HEK293 (cell line): ENCODE measurements around the gene KLK1.

Experiments used
- GLIS1 ChIP-seq: fragments of 450-650 bp; formaldehyde crosslinking; IDR thresholded peaks from 2 replicates; pipeline ENCODE4 v1.5.1; 2016; ENCODE audit warnings: missing biosample characterization, missing genetic modification characterization
- KLF10 ChIP-seq: fragments of 450-650 bp; IDR thresholded peaks from 2 replicates; pipeline ENCODE4 v1.5.1; 2018; ENCODE audit warnings: missing biosample characterization, mild to moderate bottlenecking, missing genetic modification characterization
- MZF1 ChIP-seq: fragments of 450-650 bp; formaldehyde crosslinking; IDR thresholded peaks from 2 replicates; pipeline ENCODE4 v1.5.1; 2017; ENCODE audit warnings: missing biosample characterization, missing genetic modification characterization, borderline replicate concordance
- ZFP69B ChIP-seq: fragments of 450-650 bp; formaldehyde crosslinking; IDR thresholded peaks from 2 replicates; pipeline ENCODE4 v1.5.1; 2016; ENCODE audit warnings: missing biosample characterization, missing genetic modification characterization
- ZNF544 ChIP-seq: fragments of 450-650 bp; formaldehyde crosslinking; IDR thresholded peaks from 2 replicates; pipeline ENCODE4 v1.5.0; 2017; ENCODE audit warnings: missing biosample characterization, missing genetic modification characterization
- ZNF548 ChIP-seq: fragments of 450-650 bp; formaldehyde crosslinking; IDR thresholded peaks from 2 replicates; pipeline ENCODE4 v1.5.1; 2016; ENCODE audit warnings: missing biosample characterization, missing genetic modification characterization
- ZNF621 ChIP-seq: fragments of 450-650 bp; formaldehyde crosslinking; IDR thresholded peaks from 2 replicates; pipeline ENCODE4 v1.5.1; 2017; ENCODE audit warnings: missing biosample characterization, missing genetic modification characterization
- ZNF658 ChIP-seq: fragments of 450-650 bp; formaldehyde crosslinking; IDR thresholded peaks from 2 replicates; pipeline ENCODE4; 2016; ENCODE audit warnings: missing biosample characterization, missing genetic modification characterization
- ZNF792 ChIP-seq: fragments of 450-650 bp; formaldehyde crosslinking; IDR thresholded peaks from 2 replicates; pipeline ENCODE4 v1.5.1; 2016; ENCODE audit warnings: missing biosample characterization, missing genetic modification characterization
- TF ChIP-seq, protein P1 (sequence below): fragments of 450-650 bp; formaldehyde crosslinking; IDR thresholded peaks from 2 replicates; pipeline ENCODE4 v1.5.1; 2016; ENCODE audit warnings: missing biosample characterization, missing genetic modification characterization
- TF ChIP-seq, protein P2 (sequence below): fragments of 450-650 bp; formaldehyde crosslinking; IDR thresholded peaks from 2 replicates; pipeline ENCODE4 v1.5.1; 2016; ENCODE audit warnings: missing biosample characterization, missing genetic modification characterization
- TF ChIP-seq, protein P3 (sequence below): fragments of 450-650 bp; formaldehyde crosslinking; IDR thresholded peaks from 2 replicates; pipeline ENCODE4 v1.5.1; 2016; ENCODE audit warnings: missing biosample characterization, missing genetic modification characterization
- TF ChIP-seq, protein P4 (sequence below): fragments of 450-650 bp; formaldehyde crosslinking; conservative IDR thresholded peaks from 2 replicates; pipeline ENCODE4 v1.5.1; 2016; ENCODE audit warnings: low read depth, missing biosample characterization, missing genetic modification characterization
- TF ChIP-seq, protein P5 (sequence below): fragments of 450-650 bp; formaldehyde crosslinking; IDR thresholded peaks from 2 replicates; pipeline ENCODE4 v1.5.1; 2016; ENCODE audit warnings: missing biosample characterization, missing genetic modification characterization

DNA sequence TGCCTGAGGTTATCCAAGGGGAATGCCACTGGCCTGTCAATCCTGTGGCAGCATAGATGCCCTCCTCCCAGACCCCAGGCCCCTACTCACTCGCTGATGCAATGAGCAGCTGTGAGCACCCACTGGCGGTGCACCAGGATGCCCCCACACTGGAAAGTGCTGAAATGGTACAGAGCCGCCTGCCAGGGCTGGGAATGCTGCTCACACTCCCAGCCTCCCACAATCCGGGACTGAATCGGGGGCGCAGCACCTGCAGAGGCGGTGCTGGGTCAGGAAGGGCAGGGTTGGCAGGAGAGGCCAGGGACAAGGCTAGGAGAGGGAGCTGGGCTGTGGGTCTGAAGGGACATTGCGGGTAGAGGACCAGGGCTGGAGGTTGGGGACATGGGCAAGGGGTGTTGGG lies 2.0 kb downstream of the KLK1 start:
- TF ChIP-seq ZNF621 (tag by site-specific recombination) (no peak), ZNF658 (tag by site-specific recombination) (no peak), KLF10 (tag by site-specific recombination) (no peak), ZNF544 (tag by site-specific recombination) (no peak), GLIS1 (tag by site-specific recombination) (no peak), MZF1 (no peak), ZNF548 (tag by site-specific recombination) (no peak), ZNF792 (tag by site-specific recombination) (no peak), ZFP69B (tag by site-specific recombination) (no peak)
- TF ChIP-seq, protein P1, sequence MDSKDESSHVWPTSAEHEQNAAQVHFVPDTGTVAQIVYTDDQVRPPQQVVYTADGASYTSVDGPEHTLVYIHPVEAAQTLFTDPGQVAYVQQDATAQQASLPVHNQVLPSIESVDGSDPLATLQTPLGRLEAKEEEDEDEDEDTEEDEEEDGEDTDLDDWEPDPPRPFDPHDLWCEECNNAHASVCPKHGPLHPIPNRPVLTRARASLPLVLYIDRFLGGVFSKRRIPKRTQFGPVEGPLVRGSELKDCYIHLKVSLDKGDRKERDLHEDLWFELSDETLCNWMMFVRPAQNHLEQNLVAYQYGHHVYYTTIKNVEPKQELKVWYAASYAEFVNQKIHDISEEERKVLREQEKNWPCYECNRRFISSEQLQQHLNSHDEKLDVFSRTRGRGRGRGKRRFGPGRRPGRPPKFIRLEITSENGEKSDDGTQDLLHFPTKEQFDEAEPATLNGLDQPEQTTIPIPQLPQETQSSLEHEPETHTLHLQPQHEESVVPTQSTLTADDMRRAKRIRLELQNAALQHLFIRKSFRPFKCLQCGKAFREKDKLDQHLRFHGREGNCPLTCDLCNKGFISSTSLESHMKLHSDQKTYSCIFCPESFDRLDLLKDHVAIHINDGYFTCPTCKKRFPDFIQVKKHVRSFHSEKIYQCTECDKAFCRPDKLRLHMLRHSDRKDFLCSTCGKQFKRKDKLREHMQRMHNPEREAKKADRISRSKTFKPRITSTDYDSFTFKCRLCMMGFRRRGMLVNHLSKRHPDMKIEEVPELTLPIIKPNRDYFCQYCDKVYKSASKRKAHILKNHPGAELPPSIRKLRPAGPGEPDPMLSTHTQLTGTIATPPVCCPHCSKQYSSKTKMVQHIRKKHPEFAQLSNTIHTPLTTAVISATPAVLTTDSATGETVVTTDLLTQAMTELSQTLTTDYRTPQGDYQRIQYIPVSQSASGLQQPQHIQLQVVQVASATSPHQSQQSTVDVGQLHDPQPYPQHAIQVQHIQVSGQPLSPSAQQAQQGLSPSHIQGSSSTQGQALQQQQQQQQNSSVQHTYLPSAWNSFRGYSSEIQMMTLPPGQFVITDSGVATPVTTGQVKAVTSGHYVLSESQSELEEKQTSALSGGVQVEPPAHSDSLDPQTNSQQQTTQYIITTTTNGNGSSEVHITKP (tag by site-specific recombination): no peak
- TF ChIP-seq, protein P2, sequence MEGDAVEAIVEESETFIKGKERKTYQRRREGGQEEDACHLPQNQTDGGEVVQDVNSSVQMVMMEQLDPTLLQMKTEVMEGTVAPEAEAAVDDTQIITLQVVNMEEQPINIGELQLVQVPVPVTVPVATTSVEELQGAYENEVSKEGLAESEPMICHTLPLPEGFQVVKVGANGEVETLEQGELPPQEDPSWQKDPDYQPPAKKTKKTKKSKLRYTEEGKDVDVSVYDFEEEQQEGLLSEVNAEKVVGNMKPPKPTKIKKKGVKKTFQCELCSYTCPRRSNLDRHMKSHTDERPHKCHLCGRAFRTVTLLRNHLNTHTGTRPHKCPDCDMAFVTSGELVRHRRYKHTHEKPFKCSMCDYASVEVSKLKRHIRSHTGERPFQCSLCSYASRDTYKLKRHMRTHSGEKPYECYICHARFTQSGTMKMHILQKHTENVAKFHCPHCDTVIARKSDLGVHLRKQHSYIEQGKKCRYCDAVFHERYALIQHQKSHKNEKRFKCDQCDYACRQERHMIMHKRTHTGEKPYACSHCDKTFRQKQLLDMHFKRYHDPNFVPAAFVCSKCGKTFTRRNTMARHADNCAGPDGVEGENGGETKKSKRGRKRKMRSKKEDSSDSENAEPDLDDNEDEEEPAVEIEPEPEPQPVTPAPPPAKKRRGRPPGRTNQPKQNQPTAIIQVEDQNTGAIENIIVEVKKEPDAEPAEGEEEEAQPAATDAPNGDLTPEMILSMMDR (tag by site-specific recombination): no peak
- TF ChIP-seq, protein P3, sequence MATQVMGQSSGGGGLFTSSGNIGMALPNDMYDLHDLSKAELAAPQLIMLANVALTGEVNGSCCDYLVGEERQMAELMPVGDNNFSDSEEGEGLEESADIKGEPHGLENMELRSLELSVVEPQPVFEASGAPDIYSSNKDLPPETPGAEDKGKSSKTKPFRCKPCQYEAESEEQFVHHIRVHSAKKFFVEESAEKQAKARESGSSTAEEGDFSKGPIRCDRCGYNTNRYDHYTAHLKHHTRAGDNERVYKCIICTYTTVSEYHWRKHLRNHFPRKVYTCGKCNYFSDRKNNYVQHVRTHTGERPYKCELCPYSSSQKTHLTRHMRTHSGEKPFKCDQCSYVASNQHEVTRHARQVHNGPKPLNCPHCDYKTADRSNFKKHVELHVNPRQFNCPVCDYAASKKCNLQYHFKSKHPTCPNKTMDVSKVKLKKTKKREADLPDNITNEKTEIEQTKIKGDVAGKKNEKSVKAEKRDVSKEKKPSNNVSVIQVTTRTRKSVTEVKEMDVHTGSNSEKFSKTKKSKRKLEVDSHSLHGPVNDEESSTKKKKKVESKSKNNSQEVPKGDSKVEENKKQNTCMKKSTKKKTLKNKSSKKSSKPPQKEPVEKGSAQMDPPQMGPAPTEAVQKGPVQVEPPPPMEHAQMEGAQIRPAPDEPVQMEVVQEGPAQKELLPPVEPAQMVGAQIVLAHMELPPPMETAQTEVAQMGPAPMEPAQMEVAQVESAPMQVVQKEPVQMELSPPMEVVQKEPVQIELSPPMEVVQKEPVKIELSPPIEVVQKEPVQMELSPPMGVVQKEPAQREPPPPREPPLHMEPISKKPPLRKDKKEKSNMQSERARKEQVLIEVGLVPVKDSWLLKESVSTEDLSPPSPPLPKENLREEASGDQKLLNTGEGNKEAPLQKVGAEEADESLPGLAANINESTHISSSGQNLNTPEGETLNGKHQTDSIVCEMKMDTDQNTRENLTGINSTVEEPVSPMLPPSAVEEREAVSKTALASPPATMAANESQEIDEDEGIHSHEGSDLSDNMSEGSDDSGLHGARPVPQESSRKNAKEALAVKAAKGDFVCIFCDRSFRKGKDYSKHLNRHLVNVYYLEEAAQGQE: no peak
- TF ChIP-seq, protein P4, sequence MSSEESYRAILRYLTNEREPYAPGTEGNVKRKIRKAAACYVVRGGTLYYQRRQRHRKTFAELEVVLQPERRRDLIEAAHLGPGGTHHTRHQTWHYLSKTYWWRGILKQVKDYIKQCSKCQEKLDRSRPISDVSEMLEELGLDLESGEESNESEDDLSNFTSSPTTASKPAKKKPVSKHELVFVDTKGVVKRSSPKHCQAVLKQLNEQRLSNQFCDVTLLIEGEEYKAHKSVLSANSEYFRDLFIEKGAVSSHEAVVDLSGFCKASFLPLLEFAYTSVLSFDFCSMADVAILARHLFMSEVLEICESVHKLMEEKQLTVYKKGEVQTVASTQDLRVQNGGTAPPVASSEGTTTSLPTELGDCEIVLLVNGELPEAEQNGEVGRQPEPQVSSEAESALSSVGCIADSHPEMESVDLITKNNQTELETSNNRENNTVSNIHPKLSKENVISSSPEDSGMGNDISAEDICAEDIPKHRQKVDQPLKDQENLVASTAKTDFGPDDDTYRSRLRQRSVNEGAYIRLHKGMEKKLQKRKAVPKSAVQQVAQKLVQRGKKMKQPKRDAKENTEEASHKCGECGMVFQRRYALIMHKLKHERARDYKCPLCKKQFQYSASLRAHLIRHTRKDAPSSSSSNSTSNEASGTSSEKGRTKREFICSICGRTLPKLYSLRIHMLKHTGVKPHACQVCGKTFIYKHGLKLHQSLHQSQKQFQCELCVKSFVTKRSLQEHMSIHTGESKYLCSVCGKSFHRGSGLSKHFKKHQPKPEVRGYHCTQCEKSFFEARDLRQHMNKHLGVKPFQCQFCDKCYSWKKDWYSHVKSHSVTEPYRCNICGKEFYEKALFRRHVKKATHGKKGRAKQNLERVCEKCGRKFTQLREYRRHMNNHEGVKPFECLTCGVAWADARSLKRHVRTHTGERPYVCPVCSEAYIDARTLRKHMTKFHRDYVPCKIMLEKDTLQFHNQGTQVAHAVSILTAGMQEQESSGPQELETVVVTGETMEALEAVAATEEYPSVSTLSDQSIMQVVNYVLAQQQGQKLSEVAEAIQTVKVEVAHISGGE (tag by site-specific recombination): no peak
- TF ChIP-seq, protein P5, sequence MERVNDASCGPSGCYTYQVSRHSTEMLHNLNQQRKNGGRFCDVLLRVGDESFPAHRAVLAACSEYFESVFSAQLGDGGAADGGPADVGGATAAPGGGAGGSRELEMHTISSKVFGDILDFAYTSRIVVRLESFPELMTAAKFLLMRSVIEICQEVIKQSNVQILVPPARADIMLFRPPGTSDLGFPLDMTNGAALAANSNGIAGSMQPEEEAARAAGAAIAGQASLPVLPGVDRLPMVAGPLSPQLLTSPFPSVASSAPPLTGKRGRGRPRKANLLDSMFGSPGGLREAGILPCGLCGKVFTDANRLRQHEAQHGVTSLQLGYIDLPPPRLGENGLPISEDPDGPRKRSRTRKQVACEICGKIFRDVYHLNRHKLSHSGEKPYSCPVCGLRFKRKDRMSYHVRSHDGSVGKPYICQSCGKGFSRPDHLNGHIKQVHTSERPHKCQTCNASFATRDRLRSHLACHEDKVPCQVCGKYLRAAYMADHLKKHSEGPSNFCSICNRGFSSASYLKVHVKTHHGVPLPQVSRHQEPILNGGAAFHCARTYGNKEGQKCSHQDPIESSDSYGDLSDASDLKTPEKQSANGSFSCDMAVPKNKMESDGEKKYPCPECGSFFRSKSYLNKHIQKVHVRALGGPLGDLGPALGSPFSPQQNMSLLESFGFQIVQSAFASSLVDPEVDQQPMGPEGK: no peak
